Activated CD4-positive, alpha-beta T cell treated with anti-CD3 and anti-CD28 coated beads for 4 hours (primary cell): ENCODE data around the gene STRADA.
A peak's percentile ranks its signal among the peaks of the same experiment; 100 is the strongest.

Source experiments
- DNase-seq, 2 donors: peaks; one replicate each; pipeline ENCODE4 v3.0.0-alpha.2; 2020

Gene STRADA

DNA sequence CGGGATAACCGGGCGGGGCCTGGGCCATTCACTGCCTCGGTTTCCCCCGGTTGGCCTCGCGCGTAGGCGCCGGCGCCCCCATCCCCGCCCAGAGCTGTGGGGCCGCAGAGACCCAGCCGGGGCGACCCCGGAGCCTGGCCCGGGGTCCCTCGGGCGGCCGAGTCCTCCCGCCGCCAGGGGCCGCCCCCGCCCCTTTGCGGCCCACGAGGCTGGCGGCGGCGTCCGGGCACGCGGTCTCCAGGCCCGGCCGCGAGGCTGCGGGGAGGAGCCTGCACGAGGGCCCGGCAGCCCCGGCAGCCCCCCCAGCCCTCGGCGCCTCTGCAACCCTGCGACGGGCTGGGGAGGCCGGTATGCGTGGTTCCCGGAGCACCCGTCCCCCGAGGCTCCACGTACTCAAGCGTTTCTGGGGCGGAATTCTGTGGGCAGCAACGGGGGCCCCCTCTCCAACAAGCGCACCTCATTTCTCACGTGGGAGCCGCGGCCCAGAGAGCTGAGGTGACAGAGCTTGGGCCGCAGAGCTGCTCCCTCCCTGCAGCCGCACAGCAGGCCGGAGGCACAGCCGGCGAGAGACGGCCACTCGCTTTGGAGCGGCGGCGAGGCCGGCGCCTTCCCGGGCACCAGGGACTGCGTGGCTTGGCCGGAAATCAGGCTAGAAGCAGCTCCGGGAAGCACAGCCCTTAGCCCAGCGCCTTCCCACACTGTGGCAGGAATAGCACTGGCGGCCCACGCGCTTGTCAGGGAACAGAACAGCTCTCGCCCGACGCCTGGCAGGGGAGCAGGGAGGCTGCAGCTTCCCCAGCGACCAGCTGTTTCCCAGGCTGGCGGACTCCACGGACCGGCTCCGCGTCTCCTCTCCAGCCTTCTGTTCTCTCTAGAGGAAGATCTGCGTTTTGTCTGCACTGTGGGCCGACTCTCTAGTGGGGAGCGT lies 40.8 kb downstream of the STRADA start:
- peak; percentile 44 to 64 for DNase-seq

DNA sequence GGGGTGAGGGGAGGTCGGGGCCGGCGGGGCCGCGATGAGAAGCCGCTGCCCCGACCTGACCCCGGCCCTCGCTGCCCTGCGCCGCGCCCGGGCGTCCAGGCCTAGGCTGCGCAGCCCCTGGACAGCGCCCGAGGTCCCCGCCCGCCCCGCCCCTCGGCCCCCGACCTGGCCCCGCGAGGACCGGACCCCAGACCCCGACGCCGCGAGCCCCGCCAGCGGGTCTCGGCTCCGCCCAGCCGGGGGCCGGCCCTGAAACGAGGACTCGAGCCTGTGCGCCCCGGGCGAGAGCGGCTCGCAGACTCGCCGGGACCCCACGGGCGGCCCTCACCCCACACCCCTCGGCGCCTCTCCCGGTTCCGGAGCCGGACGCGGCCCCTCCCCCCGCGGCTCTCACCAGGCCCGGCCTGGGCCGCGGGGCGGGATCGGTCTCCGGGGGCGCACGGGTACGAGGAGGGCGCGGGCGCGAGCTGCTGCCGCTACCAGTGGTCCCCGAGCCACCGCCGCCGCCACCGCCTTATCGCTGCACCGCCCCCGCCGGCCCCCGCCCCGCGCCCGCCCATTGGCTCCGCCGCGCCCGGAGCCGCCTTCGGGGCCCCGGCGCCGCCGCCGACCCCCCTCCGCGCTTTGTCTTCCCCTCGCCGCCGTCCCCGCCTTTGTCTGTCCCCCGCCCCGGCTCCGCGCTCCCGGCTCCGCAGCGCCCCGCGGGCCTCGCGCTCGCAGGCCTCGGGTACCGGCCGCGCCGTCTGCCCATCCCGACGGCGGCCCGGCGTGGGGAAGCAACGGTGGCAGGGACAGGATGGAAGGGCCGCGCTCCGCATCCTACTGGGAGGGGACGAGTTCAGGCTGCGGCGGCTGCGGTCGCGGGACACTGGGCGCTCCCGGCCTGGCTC lies 41.7 kb downstream of the STRADA start, which contains the start of gene LIMD2:
Gene LIMD2, minus strand, starts transcription at position 488 of the 890 bp plus-strand sequence. CDS start 827 bp downstream, outside the sequence.
- DNase-seq = peak; percentile 83 to 85

DNA sequence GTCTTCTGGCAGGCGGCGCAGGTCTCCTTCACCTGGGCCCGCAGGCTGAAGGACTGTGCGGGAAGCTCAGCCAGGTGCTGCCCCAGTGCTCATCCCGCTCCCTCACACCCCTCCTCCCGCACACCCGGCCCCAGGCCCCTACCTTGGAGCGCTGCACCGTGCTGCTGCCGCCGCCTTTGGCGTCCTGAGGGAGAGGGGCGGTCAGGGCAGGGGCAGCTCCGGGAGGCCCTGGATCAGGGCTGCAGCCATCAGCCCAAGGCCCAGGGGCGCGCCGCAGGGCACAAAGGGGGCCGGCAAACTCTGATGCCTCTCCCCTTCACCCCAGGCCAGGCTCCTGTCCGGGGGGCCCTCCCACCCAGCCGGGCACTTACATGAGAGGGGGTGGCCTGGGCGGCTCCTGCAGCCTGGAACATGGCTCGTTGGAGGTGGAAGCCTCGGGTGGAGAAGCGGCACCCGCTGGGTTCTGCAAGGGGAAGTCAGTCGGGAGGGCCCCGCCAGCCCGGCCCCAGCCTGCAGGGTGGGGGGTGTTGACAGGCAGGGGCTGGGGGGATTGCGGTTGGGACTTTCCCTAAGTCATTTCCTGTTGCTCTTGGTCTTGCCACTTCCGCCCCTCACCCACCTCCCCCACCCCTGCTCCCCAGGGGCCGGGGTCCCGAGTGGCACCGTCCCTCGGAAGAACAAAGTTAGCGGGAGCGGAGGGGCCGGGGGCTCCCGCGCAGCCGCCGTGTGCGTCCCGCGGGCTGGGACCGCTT lies 42.5 kb downstream of the STRADA start:
- peak; percentile 77 to 82 for DNase-seq

DNA sequence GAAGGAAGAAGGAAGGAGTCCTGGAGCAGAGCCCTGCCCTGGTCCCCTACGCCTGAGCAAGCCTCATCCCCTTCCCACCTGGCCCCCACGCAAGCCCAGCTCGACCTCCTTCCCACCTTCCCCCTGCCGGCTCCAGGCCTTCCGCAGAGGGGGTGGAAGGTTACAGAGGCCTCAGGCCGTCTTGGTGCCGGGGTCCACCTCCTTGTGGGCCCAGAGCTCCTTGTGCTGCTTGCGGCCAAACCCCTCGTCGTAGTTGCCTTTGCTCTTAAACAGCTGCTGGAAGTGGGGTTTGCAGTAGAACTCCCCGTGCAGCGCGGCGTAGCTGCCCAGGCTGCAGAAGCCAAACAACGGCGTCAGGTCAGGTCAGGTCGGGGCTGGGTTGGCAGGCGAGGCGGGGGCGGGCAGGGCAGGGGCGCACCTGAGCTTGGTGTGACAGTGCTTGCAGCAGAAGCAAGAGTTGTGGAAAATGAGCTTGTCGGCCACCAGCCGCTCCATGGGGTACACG lies 43.2 kb downstream of the STRADA start:
- peak; percentile 44 for DNase-seq

DNA sequence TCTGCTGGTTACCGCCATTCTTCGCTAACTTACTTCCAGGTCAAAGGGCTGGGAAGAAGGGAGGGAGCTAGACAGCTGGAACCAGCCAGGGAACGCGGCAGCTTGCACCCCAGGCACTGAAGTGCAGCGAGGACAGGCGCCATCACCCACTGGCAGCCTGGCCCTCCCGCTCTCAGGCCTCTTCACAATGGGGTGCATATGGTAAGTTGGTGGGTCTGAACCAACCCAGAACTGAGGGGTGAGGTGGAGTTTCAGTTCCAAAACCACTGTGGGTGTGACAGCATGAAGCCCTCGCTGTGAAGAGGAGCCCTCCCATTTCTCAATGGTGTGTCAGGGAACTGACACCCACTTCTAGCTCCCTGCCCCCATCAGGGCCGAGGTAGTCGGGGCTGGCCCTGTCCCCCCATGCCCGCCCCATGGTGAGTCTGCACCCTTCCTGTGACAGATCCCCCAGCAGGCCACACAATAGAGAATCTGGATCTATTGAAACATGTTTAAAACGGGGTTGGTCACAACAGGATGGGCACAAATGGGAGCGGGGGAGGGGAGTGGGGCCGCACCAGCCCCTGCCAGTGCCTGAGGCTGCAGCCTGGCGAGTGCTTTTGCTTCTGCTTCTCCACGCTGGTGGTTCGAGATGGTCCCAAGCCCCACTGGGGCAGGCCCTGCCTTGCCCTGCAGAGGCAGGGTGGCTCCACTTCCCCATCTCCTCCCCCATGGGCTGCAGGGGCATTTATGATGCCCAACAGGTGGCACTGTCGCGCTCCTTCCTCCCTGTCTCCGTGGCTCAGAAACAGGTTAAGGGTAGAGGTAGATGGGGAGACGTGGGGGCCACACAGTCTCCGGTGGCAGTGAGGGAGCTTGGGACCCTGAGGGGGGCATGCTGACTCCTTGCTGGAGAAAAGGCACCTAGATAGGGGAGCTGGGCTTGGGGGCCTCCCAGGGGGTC lies 44.0 kb downstream of the STRADA start:
- peak; percentile 74 for DNase-seq

DNA sequence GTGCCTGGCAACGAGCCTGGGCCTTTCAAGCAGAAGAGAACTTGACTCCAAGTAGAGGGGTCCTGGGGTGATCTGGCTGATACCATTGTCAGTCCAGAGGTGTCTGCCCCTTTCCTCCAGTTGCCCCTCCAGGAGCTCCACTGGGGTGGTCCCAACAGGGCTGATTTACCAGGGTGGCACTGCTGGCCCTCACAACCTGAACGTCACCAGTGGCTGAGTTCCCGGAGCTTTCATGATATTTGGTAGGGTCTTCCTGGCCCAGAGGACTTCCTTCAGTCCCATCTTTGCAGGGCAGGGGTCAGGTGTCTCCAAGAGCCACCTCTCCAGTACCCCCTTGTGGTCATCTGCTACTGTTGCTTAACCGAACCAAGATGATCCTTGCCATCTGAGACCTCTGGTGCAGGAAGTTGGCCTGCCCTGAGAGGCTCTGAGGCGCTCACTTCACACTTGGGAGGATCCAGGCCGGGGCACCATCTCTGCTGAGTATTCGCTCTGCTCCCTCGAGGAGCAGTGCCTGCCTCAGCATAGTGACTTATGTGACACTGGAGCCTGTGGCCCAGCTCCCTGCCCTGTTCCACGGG lies 45.1 kb downstream of the STRADA start:
- DNase-seq = peak in 1 of 2 donors; percentile 31

DNA sequence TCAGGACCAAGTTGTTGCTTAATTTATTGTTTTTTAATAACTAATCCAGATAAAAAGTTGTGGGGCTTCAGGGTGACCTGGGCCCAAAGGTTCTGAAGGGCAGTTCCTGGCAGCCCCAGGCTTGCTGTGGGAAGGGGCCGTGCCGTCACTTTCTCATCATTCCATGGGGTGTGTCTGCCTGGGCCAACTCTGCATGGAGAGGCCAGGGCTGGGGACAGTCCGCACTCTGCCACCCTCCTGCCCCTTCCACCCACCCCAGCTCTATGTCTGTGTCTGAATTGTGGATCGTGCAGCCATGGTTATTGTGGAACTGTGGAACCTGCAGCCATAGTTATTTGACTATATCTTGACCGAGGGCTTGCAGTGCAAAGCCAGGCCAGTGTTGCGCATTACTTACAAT lies 45.7 kb downstream of the STRADA start:
- no peak for DNase-seq

DNA sequence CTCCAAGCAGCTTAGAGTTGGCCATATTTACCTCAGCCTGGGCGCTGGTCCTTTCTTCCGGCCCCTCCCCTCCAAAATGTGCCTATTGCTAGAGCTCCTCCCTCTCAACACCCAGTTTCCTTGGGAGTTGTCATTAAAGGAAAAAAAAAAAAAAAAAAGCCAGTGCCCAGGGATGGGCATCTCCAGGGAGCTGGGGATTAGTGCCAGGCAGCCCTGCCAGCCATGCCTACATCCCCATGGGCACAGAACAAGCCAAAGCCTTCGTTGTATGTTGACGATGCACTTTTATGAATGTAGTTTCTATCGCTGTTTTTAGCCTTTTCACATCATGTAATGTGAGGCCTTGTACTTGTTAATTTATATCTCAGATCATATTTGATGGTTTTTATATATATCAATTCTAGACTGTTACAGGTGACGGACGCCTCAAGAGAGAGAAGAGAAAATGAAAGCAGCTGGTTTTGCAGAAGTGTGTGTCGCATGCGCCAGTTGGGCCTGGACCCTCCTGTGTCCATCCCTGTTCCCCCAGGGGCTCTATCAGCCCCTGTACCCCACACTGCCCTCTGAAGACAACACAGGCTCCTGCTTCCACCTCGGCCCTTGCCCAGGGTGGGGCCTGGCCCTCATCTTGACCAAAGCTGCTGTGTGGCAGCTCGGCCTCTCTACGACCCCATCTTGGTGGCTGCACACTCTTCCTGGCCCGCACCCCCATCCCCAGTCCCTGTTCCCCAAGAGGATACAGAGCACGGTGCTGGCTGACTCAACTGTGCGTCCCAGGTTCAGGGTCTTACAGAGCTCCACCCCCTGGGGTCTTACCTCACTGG lies 46.4 kb downstream of the STRADA start:
- DNase-seq = no peak

DNA sequence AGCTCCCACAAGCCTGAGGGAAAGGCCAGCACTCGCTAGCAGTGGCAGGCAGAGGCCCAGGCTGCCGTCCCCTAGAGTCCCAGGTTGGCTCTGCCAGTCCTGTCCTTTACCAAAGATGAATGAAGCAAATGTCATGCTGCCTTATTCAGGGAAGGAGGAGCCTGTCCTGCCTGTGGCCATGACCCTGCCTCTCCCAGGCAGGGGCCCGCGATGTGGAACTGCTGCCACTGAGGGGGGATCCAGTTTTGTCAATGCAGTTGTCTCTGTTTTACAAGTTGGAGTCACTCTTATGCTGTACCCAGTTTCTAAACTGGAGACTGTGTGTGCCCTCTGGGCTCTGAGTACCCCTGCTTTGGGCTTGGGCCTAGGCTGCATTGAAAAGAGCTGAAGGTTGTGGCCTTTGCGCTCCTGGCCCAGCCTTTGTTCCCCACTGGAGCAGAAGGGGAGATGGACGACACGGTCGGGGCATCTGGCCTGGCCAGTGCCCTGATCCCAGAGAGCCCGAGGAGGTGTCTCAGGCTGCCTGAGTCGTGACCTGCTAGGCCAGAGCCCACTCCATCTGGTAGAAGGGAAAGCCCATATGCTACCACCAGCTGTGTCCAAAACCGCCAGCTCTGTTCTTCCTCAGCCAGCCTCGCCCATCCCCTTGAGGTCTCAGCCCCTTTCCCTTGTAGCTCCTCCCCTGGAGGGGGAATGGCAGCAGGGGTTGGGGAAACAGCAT lies 47.2 kb downstream of the STRADA start:
- DNase-seq = no peak

DNA sequence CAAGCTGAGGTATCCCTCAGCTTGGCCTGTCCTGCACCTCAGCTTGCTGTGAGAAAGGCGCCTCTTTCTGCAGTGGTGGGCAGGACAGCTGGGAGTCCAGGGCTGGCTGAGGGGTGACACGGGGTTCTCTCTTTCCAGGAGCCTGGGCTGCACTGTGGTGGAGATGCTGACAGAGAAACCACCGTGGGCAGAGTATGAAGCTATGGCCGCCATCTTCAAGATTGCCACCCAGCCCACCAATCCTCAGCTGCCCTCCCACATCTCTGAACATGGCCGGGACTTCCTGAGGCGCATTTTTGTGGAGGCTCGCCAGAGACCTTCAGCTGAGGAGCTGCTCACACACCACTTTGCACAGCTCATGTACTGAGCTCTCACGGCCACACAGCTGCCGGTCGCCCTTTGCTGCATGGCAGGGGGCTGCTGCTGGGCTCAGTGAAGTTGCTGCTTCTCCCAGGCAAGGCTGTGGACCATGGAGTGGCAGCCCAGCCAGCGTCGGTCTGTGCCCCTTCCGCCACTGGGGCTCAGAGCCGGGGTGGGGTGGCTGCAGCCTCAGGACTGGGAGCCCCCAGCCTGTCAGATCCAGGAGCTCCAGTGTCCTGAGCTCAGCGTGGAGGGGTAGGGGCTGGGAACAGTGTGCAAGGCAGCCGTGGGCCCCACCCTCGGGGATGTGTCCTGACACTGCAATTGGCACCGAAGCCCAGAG lies 48.0 kb downstream of the STRADA start:
- no peak for DNase-seq

DNA sequence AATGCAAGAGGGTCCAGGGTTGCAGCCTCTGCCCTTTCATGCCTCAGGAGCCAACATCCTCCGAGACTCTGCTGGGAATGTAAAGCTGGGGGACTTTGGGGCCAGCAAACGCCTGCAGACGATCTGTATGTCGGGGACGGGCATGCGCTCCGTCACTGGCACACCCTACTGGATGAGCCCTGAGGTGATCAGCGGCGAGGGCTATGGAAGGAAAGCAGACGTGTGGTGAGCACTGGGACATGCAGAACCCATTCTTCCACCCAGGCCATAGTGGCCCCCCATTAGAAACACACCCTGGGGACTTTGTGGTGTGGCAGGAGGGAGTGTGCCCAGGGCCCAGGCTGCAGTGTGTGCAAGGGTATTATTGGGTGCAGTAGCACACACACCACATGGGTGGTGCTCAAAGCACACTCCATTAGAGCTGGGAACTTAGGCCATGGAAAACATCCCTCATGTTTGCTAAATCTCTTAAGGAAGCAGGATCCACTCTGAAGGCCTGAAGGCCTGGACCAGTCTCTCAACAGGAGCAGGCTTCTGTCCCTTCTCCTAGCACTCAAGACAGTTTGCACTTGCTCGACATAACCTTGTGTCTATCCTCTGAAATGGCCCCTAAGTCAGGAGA lies 49.3 kb downstream of the STRADA start:
- no peak for DNase-seq

DNA sequence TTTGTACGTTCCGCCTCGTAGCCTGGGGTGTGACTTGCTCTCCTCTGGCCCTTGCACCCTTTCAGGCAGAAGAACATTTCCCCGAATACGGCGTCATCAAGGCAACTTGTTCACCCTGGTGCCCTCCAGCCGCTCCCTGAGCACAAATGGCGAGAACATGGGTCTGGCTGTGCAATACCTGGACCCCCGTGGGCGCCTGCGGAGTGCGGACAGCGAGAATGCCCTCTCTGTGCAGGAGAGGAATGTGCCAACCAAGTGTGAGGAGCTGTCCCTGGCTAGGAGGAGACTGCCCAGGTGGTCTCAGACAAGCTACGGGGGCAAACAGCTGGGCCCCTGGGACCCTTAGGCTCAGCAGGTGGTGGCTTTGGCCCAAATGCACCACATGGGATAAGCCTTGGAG lies 52.1 kb downstream of the STRADA start:
- no peak for DNase-seq

DNA sequence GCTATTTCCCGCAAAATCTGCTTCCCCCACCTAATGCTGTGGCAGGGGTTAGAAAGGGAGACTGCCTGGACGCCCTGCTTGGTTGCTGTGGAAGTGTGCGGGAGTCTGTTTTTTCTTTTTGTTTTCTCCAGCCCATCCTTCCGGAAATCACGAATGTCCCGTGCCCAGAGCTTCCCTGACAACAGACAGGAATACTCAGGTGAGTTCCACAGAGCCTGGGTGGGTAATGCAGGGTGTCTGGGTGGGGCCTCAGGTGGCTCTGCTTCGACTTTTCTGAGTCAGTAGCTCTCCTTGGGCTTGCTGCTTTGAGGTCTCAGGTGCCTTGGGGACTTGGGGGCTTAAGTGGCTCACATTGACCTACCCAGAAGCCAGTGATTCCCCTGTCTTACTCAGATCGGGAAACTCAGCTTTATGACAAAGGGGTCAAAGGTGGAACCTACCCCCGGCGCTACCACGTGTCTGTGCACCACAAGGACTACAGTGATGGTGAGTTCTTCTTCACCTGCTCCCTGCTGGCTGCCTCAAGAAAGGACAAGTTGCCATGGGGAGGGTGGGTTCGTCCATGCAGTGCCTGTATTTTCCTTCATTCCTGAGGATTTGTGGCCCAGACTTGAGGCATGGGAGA lies 53.1 kb downstream of the STRADA start:
- no peak for DNase-seq

DNA sequence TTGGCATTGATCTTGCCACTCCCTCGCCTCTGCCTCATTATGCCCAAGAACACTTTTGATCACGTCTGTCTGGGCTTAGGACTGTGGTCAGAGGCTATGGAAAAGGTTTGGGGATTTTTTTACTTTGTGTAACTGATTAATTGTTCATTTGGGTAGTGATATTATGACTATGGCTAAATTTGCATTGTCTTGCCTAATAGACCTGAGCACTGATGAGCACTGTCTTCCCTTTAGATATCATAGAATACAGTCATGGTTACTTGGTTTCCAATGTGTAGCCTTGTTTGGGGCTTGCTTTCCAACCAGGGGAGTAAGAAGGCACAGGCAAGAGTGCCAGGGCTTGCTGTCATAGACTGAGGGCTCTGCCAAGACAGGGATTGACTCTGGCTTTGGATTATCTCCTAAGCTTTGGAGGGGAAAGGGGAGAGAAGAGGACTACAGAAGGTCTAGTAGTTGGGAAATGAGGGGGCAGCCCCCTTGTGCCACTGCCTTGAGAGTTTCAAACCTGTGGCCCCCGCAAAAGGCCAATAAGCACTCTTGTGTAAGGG lies 55.4 kb downstream of the STRADA start:
- no peak for DNase-seq

DNA sequence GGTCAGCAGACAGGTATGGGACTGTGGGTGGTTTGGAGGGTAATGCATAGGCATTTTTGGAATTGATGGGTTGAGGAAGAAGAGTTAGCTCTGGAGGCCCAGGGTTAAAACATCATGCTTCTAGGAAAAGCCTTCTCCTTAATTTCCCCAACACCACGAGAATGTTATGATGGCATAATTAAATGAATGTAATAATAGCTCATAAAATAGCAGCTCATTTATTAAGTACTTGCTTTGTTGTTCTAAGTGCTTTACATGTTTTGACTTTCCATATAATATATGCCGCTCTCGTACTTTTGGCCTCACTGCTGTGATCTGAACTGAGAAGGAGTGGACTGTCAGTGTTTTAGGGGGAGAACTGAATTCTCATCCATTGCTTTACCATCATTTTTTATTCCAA lies 56.0 kb downstream of the STRADA start:
- no peak for DNase-seq

DNA sequence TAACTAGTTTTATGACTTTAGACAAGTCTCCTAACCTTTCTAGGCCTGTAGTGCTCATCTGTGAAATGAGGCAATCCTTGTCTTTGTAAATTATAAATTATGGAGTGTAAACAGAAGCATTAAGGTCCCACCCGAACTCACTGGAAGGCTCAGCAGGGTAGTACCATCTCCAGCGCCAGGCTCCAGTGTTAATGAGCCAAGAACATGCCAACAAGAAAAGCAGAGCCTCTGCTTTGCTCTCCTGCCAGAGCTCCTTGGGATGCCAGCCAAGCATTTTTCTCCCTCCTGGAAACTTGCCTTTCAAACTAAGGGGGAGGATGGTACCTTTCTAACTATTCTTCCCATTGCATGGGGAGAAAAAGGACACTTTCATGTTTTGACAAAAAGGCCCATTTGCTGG lies 56.6 kb downstream of the STRADA start:
- DNase-seq = no peak

DNA sequence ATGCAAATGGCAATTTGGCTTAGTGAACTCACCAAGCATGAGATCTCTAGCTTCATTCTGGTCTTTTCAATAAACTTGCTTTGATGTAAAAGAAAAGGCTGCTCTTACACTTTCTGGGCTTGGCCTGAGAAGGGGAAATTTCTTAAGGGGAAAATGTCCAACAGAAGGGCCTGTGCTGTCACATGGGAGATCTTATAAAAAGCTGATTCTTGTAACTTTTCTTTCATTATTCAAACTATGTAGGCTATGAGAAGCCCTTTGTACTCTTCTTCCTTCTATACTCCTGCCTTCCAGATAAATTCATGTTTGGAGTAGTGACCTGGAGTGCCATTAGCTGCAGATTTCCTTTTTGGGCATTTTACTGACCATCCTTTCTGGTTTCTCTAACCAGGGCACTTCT lies 58.6 kb downstream of the STRADA start:
- no peak for DNase-seq

DNA sequence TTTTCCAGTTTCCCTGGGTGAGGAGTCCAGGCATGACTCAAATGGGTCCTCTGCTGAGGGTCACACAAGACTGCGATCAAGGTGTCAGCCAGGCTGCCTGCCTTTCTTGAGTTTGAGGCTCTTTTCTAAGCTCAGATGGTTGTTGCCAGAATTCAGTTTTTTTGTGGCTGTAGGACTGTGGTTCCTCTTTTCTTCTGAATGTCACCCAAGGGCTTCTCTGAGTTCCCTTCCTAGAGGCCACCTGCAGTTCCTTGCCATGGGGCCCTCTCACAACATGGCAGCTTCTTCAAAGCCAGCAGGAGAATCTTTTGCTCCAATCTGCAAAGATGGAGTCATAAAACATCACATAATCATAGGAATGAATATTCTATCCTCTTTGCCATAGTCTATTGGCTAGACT lies 59.2 kb downstream of the STRADA start:
- no peak for DNase-seq
